ENCODE measurements around the gene NPY1R.

The NPY1R gene

DNA sequence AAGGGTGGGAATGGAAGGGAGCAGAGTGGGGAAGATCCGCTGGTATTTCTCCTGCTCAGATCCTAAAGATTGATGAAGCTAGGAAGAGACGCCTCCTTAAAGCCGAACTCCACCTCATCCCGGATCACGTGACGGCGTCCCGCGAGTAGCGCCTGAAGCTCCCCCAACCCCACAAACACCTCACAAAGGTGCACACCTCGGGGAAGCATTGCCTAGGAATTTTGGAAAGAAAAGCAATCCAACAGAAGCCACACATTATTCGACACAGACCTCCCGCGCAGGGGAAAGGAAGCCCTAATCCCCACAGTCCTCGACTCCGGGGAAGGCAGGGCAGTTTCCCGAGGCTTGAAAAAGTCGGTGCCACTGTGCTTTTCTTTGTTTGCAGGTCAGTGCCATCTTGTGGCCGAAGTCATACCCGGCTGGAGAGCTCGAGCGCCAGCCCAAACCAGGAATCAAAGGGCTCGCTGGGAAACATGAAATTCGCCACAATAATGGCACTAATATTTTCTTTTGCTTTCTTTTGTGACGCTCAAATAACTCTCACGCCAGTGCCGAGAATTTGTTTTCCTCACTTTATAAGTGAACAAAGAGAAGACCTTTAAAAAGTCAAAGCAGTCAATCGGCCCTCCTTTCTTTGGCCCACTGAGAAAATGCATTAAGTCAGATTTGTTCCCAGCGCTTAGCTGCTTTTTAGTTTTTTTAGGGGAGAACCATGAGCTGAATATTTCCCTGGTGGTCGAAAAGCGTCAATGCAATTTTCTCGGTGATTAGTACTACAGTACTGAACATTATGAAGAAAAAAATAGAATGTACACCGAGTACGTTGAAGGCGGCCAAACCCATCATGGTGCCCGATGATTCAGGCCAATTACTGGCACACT lies at the start of gene NPY1R:
Gene NPY1R (minus strand): TSS at position 71 of the 881 bp plus-strand sequence. CDS start 6,042 bp downstream, outside the sequence.
- DNase-seq = peak; percentile 40

- peak; percentile 9 for DNase-seq
Observed at GRCh38 chr4:163380703-163381102, 48.3 kb upstream of the NPY1R start.

DNA sequence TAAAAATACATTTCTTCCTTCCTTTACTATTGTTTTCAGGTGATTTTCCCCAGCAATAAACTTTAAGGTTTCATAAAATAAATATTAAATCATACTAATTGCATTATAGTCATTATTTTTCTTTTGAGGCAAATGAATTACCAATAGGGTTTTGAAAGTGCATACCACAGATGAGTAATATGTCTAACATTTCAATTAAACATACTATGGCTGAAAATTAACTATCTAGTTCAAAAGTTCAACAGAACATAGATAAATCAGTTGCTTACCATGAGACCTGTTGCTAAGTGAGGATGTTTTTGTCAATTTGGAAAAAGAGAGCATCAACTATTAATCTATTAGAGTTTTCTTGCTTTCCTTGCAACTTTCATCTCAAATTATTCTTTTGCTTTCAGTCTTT lies 46.3 kb upstream of the NPY1R start:
- no peak for DNase-seq

DNA sequence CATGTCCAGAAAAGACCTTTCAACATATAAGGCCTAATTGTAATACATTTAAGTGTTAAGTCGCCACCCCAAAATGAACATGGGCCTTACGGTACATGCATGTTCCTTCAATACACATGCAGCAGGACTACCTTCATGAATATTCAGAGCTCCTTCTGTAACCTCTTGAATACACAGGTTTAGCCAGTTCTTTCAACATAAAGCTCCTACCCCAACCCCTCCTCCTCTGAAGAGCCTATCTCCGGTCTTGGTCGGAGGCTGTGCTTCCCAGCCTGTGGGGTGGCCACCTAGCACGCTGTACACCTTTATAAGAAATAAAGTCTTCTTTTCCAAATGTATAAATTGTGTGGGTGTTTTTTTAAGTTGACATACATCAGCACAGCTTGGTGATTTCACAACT lies 39.6 kb upstream of the NPY1R start:
- no peak for DNase-seq

DNA sequence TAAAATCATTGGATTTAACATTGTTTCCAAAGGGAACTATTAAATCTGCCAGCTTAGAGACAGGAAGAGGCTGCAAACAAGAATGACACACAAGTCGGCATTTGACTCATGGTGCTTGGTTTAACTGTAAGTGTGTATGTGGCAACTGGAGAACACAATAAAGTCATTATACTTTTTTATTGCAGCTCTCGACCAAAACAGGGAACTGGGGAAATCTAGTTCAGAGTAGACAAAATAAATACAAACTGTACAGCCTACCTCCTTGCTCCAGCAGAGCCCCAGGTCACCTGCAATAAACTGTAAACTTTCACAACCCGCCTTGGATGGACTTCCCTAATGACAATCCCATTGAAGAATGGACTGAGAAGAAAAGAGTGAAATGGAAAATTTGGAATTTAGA lies 35.3 kb upstream of the NPY1R start:
- DNase-seq = peak; percentile 49

- DNase-seq = no peak
Observed at GRCh38 chr4:163356104-163356503, 23.7 kb upstream of the NPY1R start.

DNA sequence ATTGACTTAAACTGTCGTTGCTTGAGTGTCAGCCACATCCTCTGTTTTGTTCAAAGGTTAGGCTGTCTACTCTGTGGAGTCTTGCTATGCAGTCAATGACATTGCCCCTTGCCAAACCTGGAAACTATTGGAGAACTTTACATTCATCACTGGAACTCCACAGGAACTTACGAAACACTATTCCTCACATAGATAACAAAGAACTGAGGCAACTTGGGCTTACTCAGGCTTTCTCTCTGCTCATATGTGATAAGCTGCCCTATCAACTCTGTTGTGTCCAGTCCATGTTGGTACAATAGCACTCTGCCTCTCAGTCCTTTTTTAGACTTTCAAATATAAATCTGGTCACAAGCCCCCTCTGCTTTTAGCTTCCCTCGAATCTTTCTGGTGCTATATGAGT lies 20.7 kb upstream of the NPY1R start:
- no peak for DNase-seq

DNA sequence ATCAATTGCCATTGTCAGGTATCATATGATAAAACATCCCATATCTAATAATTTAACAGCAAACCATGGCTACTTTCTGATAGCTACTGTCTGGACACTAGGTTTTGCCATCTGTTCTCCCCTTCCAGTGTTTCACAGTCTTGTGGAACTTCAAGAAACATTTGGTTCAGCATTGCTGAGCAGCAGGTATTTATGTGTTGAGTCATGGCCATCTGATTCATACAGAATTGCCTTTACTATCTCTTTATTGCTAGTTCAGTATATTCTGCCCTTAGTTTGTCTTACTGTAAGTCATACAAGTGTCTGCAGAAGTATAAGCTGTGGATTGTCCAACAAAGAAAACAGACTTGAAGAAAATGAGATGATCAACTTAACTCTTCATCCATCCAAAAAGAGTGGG lies 18.3 kb upstream of the NPY1R start:
- DNase-seq = no peak

DNA sequence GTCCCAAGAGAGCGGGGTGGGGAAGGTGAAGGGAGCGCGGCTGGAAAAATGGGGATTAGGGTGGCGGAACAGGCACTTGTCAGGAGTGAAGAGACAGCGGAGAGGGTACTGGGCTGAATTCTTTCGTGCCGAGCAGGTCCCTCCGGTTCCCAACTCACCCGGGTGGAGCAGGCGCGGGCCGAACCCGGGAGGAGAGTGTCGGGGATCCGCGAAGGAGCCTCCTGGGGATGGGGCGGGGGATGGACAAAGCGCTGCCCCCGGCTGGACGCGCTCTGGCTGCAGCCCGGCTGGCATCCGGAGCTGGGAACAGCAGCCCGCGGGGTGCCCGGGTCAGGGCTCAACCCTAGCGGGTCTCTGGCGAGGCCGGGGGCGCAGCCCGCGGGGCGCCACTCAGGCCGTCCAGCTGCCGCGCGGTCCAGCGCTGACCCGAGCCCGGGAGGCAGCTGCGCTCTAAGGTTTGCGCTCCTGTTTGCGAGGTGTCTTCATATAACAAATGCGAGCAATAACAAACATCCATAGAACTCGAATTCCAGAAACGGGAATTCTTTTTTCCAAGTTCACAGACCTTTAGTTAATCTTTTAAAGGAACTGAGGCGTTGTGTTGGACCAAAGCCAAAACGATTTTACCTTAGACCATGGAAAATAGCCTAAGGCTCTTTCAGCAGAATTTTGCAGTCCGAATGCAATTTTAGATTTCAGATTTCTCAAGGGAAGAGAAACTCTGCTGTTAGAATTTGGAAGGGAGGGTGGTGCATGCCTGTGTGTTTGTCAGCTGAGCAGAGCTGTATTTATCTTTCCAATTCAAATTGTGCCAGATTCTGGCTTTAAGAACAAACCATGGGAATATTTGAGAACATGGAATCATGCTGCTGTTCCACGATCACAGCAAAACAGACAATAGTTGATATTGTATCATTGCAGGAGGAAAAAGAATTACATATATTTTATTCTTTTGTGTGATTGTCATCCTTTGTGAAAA lies 12.0 kb upstream of the NPY1R start:
- no peak for DNase-seq

DNA sequence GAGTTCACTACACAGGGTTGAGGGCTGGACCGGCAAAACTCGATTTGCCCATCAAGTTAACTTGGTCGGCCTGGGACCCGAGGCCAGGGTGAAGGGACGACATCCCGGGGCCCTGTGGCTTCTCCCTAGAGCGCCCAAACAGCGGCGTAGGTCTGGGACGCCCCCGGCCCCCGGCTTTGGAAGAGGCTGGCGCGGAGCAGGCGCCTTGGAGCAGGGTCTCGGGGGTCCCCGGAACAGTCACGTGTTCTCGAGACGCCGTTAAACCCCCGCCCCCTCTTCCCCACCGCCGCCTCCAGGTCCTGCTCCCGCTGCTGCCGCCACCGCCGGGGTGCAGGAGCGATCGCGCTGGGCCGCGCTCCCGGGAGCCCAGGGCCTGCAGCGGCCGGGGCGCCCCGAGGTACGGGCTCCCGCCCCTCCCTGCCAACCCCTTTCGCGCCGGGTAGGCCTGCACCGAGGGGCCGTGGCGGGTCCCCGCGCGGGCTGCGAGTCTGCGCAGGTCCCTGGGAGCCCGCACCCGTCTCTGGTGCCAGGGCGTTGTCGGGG lies 11.3 kb upstream of the NPY1R start, which contains the start of gene NPY5R:
Gene NPY5R (plus strand): TSS at position 289 of the 543 bp plus-strand sequence. CDS start 6,382 bp downstream, outside the sequence.
- no peak for DNase-seq

GRCh38 chr4:163335384-163335783 lies 3.0 kb upstream of the NPY1R start:
- DNase-seq = no peak

- DNase-seq = no peak
Observed at GRCh38 chr4:163331629-163332376, 593 bp downstream of the NPY1R start.

DNA sequence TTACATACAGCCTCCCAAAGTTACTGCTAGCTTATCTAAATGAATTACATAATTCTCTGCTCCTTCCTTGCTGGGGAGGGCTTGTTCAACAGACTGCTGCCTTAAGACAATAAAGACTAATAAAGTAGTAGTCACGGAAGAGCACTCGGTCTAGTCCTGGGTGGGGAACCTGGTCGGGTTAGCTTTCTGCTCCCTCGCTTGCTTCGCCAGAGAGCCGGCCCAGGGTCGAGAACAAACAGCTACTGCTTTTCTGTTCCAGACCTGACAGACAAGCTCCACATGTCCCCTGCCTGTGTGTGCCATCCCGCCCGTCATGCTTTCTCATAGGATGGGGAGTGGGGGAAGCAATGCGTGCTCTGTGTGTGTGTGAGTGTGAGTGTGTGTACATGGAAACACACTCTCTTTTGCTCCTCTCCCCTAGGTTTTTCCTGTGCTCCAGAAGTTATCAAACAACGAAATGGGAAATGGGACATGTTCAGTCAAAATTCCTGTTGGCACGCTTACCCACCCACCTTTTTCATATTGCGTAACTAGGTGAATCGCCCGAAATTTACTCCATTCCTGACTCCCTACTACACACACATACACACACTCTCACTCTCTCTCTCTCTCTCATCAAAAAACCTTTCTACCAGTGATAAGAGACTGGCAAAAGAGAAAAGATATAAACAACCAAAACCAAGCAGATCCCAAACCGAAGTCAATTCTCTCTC lies 1.3 kb downstream of the NPY1R start:
- DNase-seq = no peak

GRCh38 chr4:163317110-163317509 lies 15.3 kb downstream of the NPY1R start:
- DNase-seq = no peak

DNA sequence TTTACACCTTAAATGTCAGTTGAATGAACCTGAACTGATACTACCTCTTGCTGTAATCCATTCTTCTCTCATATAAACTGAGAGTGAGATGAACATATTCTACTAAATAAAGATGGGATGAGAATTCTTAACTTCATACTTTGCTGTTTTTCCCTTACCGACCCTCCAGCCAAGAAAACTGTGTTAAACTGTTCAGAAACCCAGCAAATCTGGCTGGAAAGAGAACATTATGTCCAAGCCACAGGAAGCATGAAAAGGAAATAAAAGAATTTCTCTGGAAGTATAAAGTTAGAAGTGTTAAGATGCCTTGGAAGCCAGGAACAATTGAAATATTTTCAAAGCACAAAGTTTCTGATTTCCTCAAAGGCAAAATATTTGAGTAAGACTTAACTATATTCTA lies 22.9 kb downstream of the NPY1R start:
- DNase-seq = no peak

GRCh38 chr4:163303069-163303468 lies 29.3 kb downstream of the NPY1R start:
- DNase-seq = no peak

GRCh38 chr4:163300445-163300844 lies 32.0 kb downstream of the NPY1R start:
- no peak for DNase-seq

- DNase-seq = no peak
Observed at GRCh38 chr4:163295138-163295537, 37.3 kb downstream of the NPY1R start.

- DNase-seq = peak; percentile 52
Observed at GRCh38 chr4:163284304-163284703, 48.1 kb downstream of the NPY1R start.

GRCh38 chr4:163280703-163281519 lies 51.5 kb downstream of the NPY1R start:
- DNase-seq = no peak

GRCh38 chr4:163279713-163280112 lies 52.7 kb downstream of the NPY1R start:
- no peak for DNase-seq

Data from MV-4-11 (cell line).